ENCODE data around the gene CHAMP1. TPM values are rescaled to one million over a fixed set of nuclear protein-coding genes. Genes with fewer than 3 reads are reported as not detected.
"Not testable (repeated sequence)": the region's sequence is repeated elsewhere in the genome, so short reads cannot be mapped to it uniquely, and the experiment has no call there.

CHAMP1 gene
- total and polyA plus RNA-seq, 4 donors = 11.1 to 54.0 (median 23.0) TPM

DNA sequence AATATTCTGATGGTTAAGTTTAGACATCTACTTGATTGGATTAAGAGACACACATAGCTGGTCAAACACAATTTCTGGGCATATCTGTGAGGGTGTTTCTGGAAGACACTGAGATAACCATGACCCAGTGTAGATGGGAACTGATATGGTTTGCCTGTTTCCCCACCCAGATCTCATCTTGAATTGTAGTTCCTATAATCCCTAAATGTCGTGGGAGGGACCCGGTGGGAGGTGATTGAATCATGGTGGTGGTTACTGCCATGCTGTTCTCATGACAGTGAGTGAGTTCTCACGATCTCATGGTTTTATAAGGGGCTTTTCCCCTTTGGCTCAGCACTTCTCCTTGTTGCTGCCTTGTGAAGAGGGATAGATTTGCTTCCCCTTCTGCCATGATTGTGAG is 33.0 kb downstream of the CHAMP1 start:
- DNase-seq (ENCODE audit: low read depth in 4 of 6, low spot score in 6 of 6); H3K36me3 ChIP-seq (ENCODE audit: control insufficient read depth, insufficient read depth, low read length); H3K4me3 ChIP-seq (ENCODE audit: low read depth, low read length); H3K27ac ChIP-seq (ENCODE audit: low read depth, low read length); H3K4me1 ChIP-seq (ENCODE audit: control insufficient read depth, insufficient read depth, low read length); H3K27me3 ChIP-seq (ENCODE audit: control insufficient read depth, insufficient read depth, low read length); H3K9me3 ChIP-seq (ENCODE audit: control insufficient read depth, insufficient read depth, low read length): not testable (repeated sequence)
- no CpG with 5 or more reads among the region's 3 CpGs for WGBS (ENCODE audit: insufficient coverage)

DNA sequence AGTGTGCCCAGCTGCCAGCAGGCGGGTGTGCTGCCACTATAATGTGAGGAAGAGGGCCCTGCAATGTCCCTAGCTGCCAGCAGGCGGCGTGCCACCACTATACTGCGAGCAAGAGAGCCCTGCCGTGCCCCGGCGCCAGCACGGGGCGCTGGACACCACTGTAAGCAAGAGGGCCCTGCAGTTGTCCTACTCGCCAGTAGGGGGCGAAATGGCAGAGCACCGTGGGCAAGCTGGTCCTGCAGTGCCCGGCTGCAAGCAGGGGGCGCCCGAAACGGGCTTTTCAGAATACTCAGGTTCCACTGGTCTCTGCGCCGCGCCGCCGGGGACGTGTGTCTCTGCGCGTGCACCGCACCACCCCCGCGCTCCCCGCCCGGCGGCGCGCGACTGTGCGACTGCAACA is 38.5 kb downstream of the CHAMP1 start:
- not testable (repeated sequence) for H3K36me3 ChIP-seq (ENCODE audit: control insufficient read depth, insufficient read depth, low read length); H3K4me1 ChIP-seq (ENCODE audit: control insufficient read depth, insufficient read depth, low read length); H3K4me3 ChIP-seq (ENCODE audit: low read depth, low read length); H3K27me3 ChIP-seq (ENCODE audit: control insufficient read depth, insufficient read depth, low read length); H3K9me3 ChIP-seq (ENCODE audit: control insufficient read depth, insufficient read depth, low read length); DNase-seq (ENCODE audit: low read depth in 4 of 6, low spot score in 6 of 6); H3K27ac ChIP-seq (ENCODE audit: low read depth, low read length)
- 66% methylated on average over 23 of the region's 34 CpGs for WGBS (ENCODE audit: insufficient coverage)

DNA sequence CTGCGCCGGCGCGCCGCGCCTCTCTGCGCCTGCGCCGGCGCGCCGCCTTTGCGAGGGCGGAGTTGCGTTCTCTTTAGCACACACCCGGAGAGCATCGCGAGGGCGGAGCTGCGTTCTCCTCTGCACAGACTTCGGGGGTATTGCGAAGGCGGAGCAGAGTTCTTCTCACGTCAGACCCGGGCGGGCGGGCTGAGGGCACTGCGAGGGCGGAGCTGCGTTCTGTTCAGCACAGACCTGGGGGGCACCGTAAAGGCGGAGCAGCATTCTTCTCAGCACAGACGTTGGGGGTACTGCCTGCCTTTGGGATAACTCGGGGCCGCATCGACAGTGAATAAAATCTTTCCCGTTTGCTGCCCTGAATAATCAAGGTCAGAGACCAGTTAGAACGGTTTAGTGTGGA is 39.1 kb downstream of the CHAMP1 start:
- DNase-seq (ENCODE audit: low read depth in 4 of 6, low spot score in 6 of 6); H3K36me3 ChIP-seq (ENCODE audit: control insufficient read depth, insufficient read depth, low read length); H3K4me1 ChIP-seq (ENCODE audit: control insufficient read depth, insufficient read depth, low read length); H3K9me3 ChIP-seq (ENCODE audit: control insufficient read depth, insufficient read depth, low read length); H3K4me3 ChIP-seq (ENCODE audit: low read depth, low read length); H3K27me3 ChIP-seq (ENCODE audit: control insufficient read depth, insufficient read depth, low read length); H3K27ac ChIP-seq (ENCODE audit: low read depth, low read length): not testable (repeated sequence)
- WGBS (ENCODE audit: insufficient coverage) = 74% methylated on average over 12 of the region's 38 CpGs

Small RNA genes lying within 50 kb of the gene (small RNA-seq; reads per million reads assigned to genes)
- not detected for gene MIR4502 (ENCODE audit: low replicate concordance)

Other genes starting within 250 kb of the CHAMP1 start
- 10 to 100 TPM; 15.2 to 16.9 TPM for gene RASA3, start 181.9 kb upstream of the CHAMP1 start, total RNA-seq
- gene RASA3, start 181.9 kb upstream of the CHAMP1 start, polyA plus RNA-seq (ENCODE audit: insufficient read length in 2 of 2) = 10 to 100 TPM; 29.5 to 31.6 TPM
- under 1 TPM in 1 of 2 donors, not detected in 1; 0.22 TPM for gene CFAP97D2, start 135.2 kb upstream of the CHAMP1 start, total RNA-seq
- 1 to 10 TPM in 1 of 2 donors, under 1 TPM in 1; 0.65 to 3.0 TPM for gene CFAP97D2, start 135.2 kb upstream of the CHAMP1 start, polyA plus RNA-seq (ENCODE audit: insufficient read length in 2 of 2)
- 10 to 100 TPM; 71.5 to 78.3 TPM for gene CDC16, start 79.6 kb upstream of the CHAMP1 start, total RNA-seq
- gene CDC16, start 79.6 kb upstream of the CHAMP1 start, polyA plus RNA-seq (ENCODE audit: insufficient read length in 2 of 2) = 10 to 100 TPM; 97.9 to 98.1 TPM
- 10 to 100 TPM; 44.8 to 61.6 TPM for gene UPF3A, start 32.9 kb upstream of the CHAMP1 start, total RNA-seq
- 100 to 1,000 TPM; 151 to 194 TPM for gene UPF3A, start 32.9 kb upstream of the CHAMP1 start, polyA plus RNA-seq (ENCODE audit: insufficient read length in 2 of 2)

All from spinal cord (tissue), 10 donors.